ENCODE measurements around the gene ATP5F1C. TPM values are rescaled to one million over a fixed set of nuclear protein-coding genes. Genes with fewer than 3 reads are reported as not detected.
A peak's percentile ranks its signal among the peaks of the same experiment; 100 is the strongest.

Gene ATP5F1C
- total RNA-seq, 6 experiments from 2014 or later: 177 to 376 (median 210) TPM

DNA sequence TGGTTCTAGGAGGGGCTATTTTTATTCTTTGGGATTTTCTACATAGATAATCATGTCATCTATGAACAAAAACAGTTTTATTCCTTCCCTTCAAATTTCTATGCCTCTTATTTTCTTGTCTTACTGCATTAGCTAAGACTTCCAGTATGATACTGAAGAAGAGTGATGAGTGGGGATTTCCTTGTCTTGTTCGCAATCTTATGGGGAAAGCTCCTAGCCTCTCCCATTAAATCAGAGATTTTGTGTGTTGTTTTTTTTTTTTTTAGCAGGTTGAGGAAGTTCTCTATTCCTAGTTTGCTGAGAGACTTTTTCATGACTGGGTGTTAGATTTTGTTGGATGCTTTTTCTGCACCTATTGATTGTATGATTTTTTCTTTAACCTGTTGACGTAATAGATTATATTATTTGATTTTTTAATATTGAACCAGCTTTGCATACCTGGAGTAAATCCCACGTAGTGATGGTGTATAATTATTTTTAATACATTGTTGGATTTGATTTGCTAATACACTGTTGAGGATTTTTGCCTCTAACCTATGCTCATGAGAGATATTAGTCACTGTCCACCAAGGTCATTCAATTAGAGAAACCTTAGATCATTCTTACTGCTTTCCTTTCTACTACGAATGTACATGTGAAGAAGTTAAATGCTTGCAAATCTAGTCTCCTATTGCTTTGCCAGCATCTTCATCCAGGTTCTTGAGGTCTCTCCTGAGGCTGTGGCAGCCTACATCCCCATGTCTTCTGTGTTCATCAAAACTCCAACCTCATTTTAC is 6.5 kb downstream of the ATP5F1C start:
- DNase-seq: no peak
- intact Hi-C loops (cut with DNase I): no loop called here
- no peaks in the 10 kb centered on the region for H3K27me3 ChIP-seq
- H3K36me3 ChIP-seq: peaks cover 0 to 25% (median 12%) of the 10 kb centered on the region in 4 donors
- no peak overlapping the region for H3K27ac ChIP-seq
- no peak overlapping the region for H3K4me3 ChIP-seq
- no peak for ATAC-seq
- no peaks in the 10 kb centered on the region for H3K9me3 ChIP-seq
- peaks cover 0 to 27% (median 13%) of the 10 kb centered on the region in 4 donors for H3K4me1 ChIP-seq
- no peak for TF ChIP-seq POLR2A (IDR thresholded peaks at IDR 0.05)
- TF ChIP-seq, protein P1, sequence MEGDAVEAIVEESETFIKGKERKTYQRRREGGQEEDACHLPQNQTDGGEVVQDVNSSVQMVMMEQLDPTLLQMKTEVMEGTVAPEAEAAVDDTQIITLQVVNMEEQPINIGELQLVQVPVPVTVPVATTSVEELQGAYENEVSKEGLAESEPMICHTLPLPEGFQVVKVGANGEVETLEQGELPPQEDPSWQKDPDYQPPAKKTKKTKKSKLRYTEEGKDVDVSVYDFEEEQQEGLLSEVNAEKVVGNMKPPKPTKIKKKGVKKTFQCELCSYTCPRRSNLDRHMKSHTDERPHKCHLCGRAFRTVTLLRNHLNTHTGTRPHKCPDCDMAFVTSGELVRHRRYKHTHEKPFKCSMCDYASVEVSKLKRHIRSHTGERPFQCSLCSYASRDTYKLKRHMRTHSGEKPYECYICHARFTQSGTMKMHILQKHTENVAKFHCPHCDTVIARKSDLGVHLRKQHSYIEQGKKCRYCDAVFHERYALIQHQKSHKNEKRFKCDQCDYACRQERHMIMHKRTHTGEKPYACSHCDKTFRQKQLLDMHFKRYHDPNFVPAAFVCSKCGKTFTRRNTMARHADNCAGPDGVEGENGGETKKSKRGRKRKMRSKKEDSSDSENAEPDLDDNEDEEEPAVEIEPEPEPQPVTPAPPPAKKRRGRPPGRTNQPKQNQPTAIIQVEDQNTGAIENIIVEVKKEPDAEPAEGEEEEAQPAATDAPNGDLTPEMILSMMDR (IDR thresholded peaks at IDR 0.05): no peak
- 59% methylated on average over 4 of the region's 4 CpGs for WGBS (ENCODE audit: insufficient coverage, low coverage, low lambda C conversion rate, missing lambda C conversion rate)

DNA sequence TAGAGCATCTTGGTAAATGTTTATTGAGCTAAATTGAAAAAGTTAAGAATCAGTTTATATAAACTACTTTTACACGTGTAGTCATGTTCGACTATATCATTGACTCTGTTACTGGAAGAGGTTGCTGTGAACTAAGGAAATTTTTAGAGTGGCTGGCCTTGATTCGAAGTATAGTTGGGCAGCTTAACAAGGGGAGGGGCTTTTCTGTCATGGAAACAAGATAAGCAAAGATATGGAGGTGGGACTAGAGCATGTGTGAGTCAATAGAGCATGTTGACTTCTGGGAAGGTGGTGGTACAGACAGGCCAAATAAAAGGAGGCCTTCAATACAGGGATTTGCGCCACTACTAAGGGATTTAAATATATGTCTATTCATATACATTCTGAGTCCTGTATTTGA is 7.6 kb downstream of the ATP5F1C start:
- ATAC-seq: peak; percentile 81 to 96 (median 86)
- H3K4me1 ChIP-seq: peaks cover 0 to 20% (median 8%) of the 10 kb centered on the region in 4 donors
- DNase-seq: no peak
- no peak for TF ChIP-seq POLR2A (IDR thresholded peaks at IDR 0.05)
- TF ChIP-seq, protein P1 (IDR thresholded peaks at IDR 0.05): no peak
- intact Hi-C loops (cut with DNase I): no loop called here
- no peaks in the 10 kb centered on the region for H3K27me3 ChIP-seq
- peaks cover 0 to 35% (median 19%) of the 10 kb centered on the region in 4 donors for H3K36me3 ChIP-seq
- H3K27ac ChIP-seq: no peak overlapping the region
- H3K4me3 ChIP-seq: no peak overlapping the region
- H3K9me3 ChIP-seq: no peaks in the 10 kb centered on the region
- 38% methylated on average over 4 of the region's 4 CpGs for WGBS (ENCODE audit: insufficient coverage, low coverage, low lambda C conversion rate, missing lambda C conversion rate)

DNA sequence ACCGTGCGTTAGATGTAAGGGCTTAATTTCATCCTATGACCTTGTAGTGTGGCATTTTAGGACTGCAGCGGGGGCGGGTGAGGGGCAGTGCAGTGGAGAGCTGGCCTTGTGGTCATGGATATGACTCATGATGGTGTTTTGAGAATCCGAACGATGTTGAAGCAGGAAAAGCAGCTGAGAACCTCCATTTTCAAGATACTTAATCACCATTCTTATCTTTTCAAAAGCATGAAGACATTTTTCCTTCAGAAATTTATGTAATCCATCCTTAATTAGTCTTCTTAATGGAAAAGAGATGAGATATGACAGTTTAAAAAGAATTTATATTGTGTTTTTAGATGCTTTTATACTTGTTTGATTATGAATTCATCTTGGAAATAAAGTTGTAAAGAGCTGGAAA is 9.6 kb downstream of the ATP5F1C start:
- H3K9me3 ChIP-seq: no peaks in the 10 kb centered on the region
- peaks cover 0 to 18% (median 7%) of the 10 kb centered on the region in 4 donors for H3K4me1 ChIP-seq
- TF ChIP-seq, protein P1 (IDR thresholded peaks at IDR 0.05): no peak
- no peak for TF ChIP-seq POLR2A (IDR thresholded peaks at IDR 0.05)
- H3K4me3 ChIP-seq: no peak overlapping the region
- H3K36me3 ChIP-seq: peaks cover 0 to 55% (median 32%) of the 10 kb centered on the region in 4 donors
- ATAC-seq (peak in 1 of 4 donors; percentile 38), DNase-seq (no peak)
- no peak overlapping the region for H3K27ac ChIP-seq
- WGBS (ENCODE audit: insufficient coverage, low coverage, low lambda C conversion rate, missing lambda C conversion rate): 75% methylated on average over 6 of the region's 6 CpGs
- intact Hi-C loops (cut with DNase I): no loop called here
- H3K27me3 ChIP-seq: no peaks in the 10 kb centered on the region

DNA sequence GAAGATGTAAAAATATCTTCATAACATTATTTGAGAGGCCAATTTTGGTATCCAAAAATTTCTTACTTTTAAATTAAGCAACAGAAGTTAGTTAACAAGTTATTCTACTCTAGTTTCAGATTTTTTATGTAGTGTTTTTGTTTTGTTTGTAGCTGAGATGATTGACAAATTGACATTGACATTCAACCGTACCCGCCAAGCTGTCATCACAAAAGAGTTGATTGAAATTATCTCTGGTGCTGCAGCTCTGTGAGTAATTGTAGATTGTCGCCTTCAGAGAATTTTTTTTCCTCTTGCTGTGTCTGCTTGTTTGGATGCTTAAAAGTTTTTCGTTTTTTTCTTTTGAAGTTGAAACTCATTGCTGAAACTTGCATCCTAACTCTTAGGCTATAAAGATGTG is 14.6 kb downstream of the ATP5F1C start:
- Histone ChIP-seq H3K27ac (no peak overlapping the region), H3K36me3 (peaks cover 1 to 83% (median 48%) of the 10 kb centered on the region in 4 donors), H3K9me3 (no peaks in the 10 kb centered on the region), H3K27me3 (no peaks in the 10 kb centered on the region), H3K4me1 (no peaks in the 10 kb centered on the region), H3K4me3 (no peak overlapping the region)
- DNase-seq (no peak), ATAC-seq (no peak)
- TF ChIP-seq, protein P1 (IDR thresholded peaks at IDR 0.05): no peak
- no peak for TF ChIP-seq POLR2A (IDR thresholded peaks at IDR 0.05)
- WGBS (ENCODE audit: insufficient coverage, low coverage, low lambda C conversion rate, missing lambda C conversion rate): 89% methylated on average over 4 of the region's 4 CpGs
- intact Hi-C loops (cut with DNase I): no loop called here
